Right lobe of liver (tissue), 4 donors: Measurements from ENCODE around the gene PHLDB2.

Experiments used
- CTCF ChIP-seq, 4 donors: fragments of 200-600 bp in 3 of 4; fragments of 450-650 bp in 1 of 4; IDR thresholded peaks; one replicate each; pipeline versions ENCODE4 v1.5.1 to v1.8.0; 2016 to 2022; ENCODE audit warnings: antibody characterized with exemption in 4 of 4, mild to moderate bottlenecking in 2 of 4
- POLR2A ChIP-seq: fragments of 450-650 bp; IDR thresholded peaks from one replicate; pipeline ENCODE4 v1.6.1; 2017; ENCODE audit warnings: antibody characterized with exemption, mild to moderate bottlenecking
- donor health status: DM: no; HTN: no; CAD: no.
- donor health status: DM: no; HTN: no; CAD: no.
- donor health status: DM: no; HTN: yes; CAD: no.

- TF ChIP-seq CTCF (IDR thresholded peaks at IDR 0.05) (no peak), POLR2A (no peak)
These were observed 122.3 kb downstream of the PHLDB2 start for GRCh38 chr3:111981457-111981763.
